ENCODE measurements around the gene FAM180B. TPM values are rescaled to one million over a fixed set of nuclear protein-coding genes. Genes with fewer than 3 reads are reported as not detected.

FAM180B gene
- total and polyA plus RNA-seq, 2 of the 13 experiments (the other 11 are each of a cell fraction or from before 2014, with no cell fraction given) = 0.40 to 1.0 TPM

- TF ChIP-seq ESRRA (CRISPR knock-in tag; IDR thresholded peaks at IDR 0.05; ENCODE audit: low read depth) (no peak), HDAC1 (CRISPR knock-in tag; IDR thresholded peaks at IDR 0.05) (0 out of 2 replicates have a peak, but pooled peaks have one; percentile 22)
- intact Hi-C loops (cut with micrococcal nuclease; ENCODE audit: unreplicated experiment) = no loop called here
These were observed 7.0 kb downstream of the FAM180B start for GRCh38 chr11:47593492-47593933.

GRCh38 chr11:47593934-47594855 lies 7.7 kb downstream of the FAM180B start, which contains the start of gene C1QTNF4:
C1QTNF4 (minus strand) TSS chr11:47594411; CDS start chr11:47590810, 3,601 bp downstream.
- peak within 1 kb of the TSS; percentile 86 for H3K4me2 ChIP-seq (ENCODE audit: low read depth, low read length)
- no peak for TF ChIP-seq MXD1 (CRISPR knock-in tag; IDR thresholded peaks at IDR 0.05)
- 0 out of 2 replicates have a peak, but pooled peaks have one; percentile 20 for TF ChIP-seq ZFX (CRISPR knock-in tag; IDR thresholded peaks at IDR 0.05; ENCODE audit: low read depth)
- no peak for TF ChIP-seq TGIF2 (CRISPR knock-in tag; IDR thresholded peaks at IDR 0.05)
- TF ChIP-seq ZNF343 (CRISPR knock-in tag; IDR thresholded peaks at IDR 0.05) = 0 out of 2 replicates have a peak, but pooled peaks have one; percentile 23
- no peak for TF ChIP-seq ZNF3 (CRISPR knock-in tag; IDR thresholded peaks at IDR 0.05)
- no peak for TF ChIP-seq CREB1 (IDR thresholded peaks at IDR 0.05)
- no peak for TF ChIP-seq CREB1 (CRISPR knock-in tag; IDR thresholded peaks at IDR 0.05)
- TF ChIP-seq E2F2 (CRISPR knock-in tag; IDR thresholded peaks at IDR 0.05; ENCODE audit: borderline replicate concordance) = no peak
- TF ChIP-seq SAP130 (CRISPR knock-in tag; IDR thresholded peaks at IDR 0.05; ENCODE audit: low read depth) = 0 out of 2 replicates have a peak, but pooled peaks have one; percentile 11

More at GRCh38 chr11:47593492-47593933, 7.0 kb downstream of the FAM180B start:
- no peak for FAIRE-seq
- ChIA-PET POLR2A (no interaction called here), CTCF (ENCODE audit: low intra/inter-chr PET ratio, low total read pairs) (no interaction called here)
- H3K27me3 ChIP-seq (ENCODE audit: control insufficient read depth in 1 of 2, insufficient read depth in 2 of 2, low read length in 2 of 2) = peaks cover 3 to 27% of the 10 kb centered on the region in 2 experiments
- DNase-seq (ENCODE audit: low spot score) = no peak
- H2AFZ ChIP-seq (ENCODE audit: low read length) = no peak overlapping the region
- H3K36me3 ChIP-seq (replicated peaks in 1 of 2; ENCODE audit: control insufficient read depth in 1 of 2, insufficient read depth in 2 of 2, low read length in 2 of 2) = no peaks in the 10 kb centered on the region
- peak; percentile 11 for ATAC-seq
- peak overlapping the region; percentile 45; the same call in 1 of the 2 replicates for H3K9ac ChIP-seq (ENCODE audit: insufficient read depth, low read depth, low read length)
- no peaks in the 10 kb centered on the region for H4K20me1 ChIP-seq (ENCODE audit: insufficient read depth, low read length)
- H3K27ac ChIP-seq (ENCODE audit: extremely low read length, insufficient read depth, low read length) = no peak overlapping the region
- no peaks in the 10 kb centered on the region for H3K9me3 ChIP-seq (ENCODE audit: low read length)
- peak overlapping the region; percentile 65 to 82 (median 73); a peak in 5 of 6 replicates for H3K4me3 ChIP-seq (replicated peaks in 1 of 3; ENCODE audit: insufficient read depth in 1 of 3, low read depth in 2 of 3, low read length in 3 of 3)
- WGBS (ENCODE audit: low lambda C conversion rate) = 0% methylated on average over 2 of the region's 6 CpGs
- in situ Hi-C loops (cut with HindIII; ENCODE audit: extremely low pct_ligation_motif_present, low pct_unique_long_range_greater_than_20kb) = no loop called here
- H3K79me2 ChIP-seq (ENCODE audit: insufficient read depth, low read length) = no peaks in the 10 kb centered on the region
- H3K4me2 ChIP-seq (ENCODE audit: low read depth, low read length) = peak overlapping the region; percentile 86
- BruUV-seq (replicated peaks) = no TSS peak
- H3K4me1 ChIP-seq (ENCODE audit: insufficient read depth, low read length) = peaks cover 53% of the 10 kb centered on the region

More at GRCh38 chr11:47593934-47594855, 7.7 kb downstream of the FAM180B start, which contains the start of gene C1QTNF4:
- peaks cover 47% of the 10 kb centered on the region for H3K4me1 ChIP-seq (ENCODE audit: insufficient read depth, low read length)
- H3K9ac ChIP-seq (ENCODE audit: insufficient read depth, low read depth, low read length) = peak within 1 kb of the TSS; percentile 45; the same call in 1 of the 2 replicates
- intact Hi-C loops (cut with micrococcal nuclease; ENCODE audit: unreplicated experiment) = no loop called here
- POLR2A ChIA-PET = interaction anchor here (0.9 kb wide), 1 partner anchor 254 kb away, joined by 3 read pairs; the partner anchor contains the start of gene NUP160
- CTCF ChIA-PET (ENCODE audit: low intra/inter-chr PET ratio, low total read pairs) = no interaction called here
- ATAC-seq (peak; percentile 58), DNase-seq (ENCODE audit: low spot score) (no peak), FAIRE-seq (no peak)
- no peak within 1 kb of the TSS for H3K27ac ChIP-seq (ENCODE audit: extremely low read length, insufficient read depth, low read length)
- H3K9me3 ChIP-seq (ENCODE audit: low read length) = no peaks in the 10 kb centered on the region
- peak within 1 kb of the TSS; percentile 65 to 82 (median 73); a peak in 5 of 6 replicates for H3K4me3 ChIP-seq (replicated peaks in 1 of 3; ENCODE audit: insufficient read depth in 1 of 3, low read depth in 2 of 3, low read length in 3 of 3)
- no peaks in the 10 kb centered on the region for H4K20me1 ChIP-seq (ENCODE audit: insufficient read depth, low read length)
- no peak within 1 kb of the TSS for H2AFZ ChIP-seq (ENCODE audit: low read length)
- no TSS peak for BruUV-seq (replicated peaks)
- no peaks in the 10 kb centered on the region for H3K36me3 ChIP-seq (replicated peaks in 1 of 2; ENCODE audit: control insufficient read depth in 1 of 2, insufficient read depth in 2 of 2, low read length in 2 of 2)
- no peaks in the 10 kb centered on the region for H3K79me2 ChIP-seq (ENCODE audit: insufficient read depth, low read length)
- 3% methylated on average over 29 of the region's 48 CpGs for WGBS (ENCODE audit: low lambda C conversion rate)
- peaks cover 3 to 27% of the 10 kb centered on the region in 2 experiments for H3K27me3 ChIP-seq (ENCODE audit: control insufficient read depth in 1 of 2, insufficient read depth in 2 of 2, low read length in 2 of 2)
- in situ Hi-C loops (cut with HindIII; ENCODE audit: extremely low pct_ligation_motif_present, low pct_unique_long_range_greater_than_20kb) = no loop called here
